ENCODE measurements around the gene UCHL5.

Gene UCHL5

GRCh38 chr1:193102662-193103061, 43.5 kb upstream of the UCHL5 start:
- no peak for TF ChIP-seq CTCF (IDR thresholded peaks at IDR 0.05; ENCODE audit: low read depth, low read length, missing control alignments)
- no peak overlapping the region for H3K4me3 ChIP-seq (ENCODE audit: low read depth, low read length)
- no peak for DNase-seq (ENCODE audit: low read depth)
- in situ Hi-C loops (cut with HindIII; ENCODE audit: low sequenced_read_pairs), result no loop called here

- no peak for TF ChIP-seq CTCF (IDR thresholded peaks at IDR 0.05; ENCODE audit: low read depth, low read length, missing control alignments)
- no peak for DNase-seq (ENCODE audit: low read depth)
- no peak overlapping the region for H3K4me3 ChIP-seq (ENCODE audit: low read depth, low read length)
- in situ Hi-C loops (cut with HindIII; ENCODE audit: low sequenced_read_pairs), result no loop called here
These were observed 35.0 kb upstream of the UCHL5 start for GRCh38 chr1:193094112-193094511.

- DNase-seq (ENCODE audit: low read depth), result no peak
- in situ Hi-C loops (cut with HindIII; ENCODE audit: low sequenced_read_pairs), result no loop called here
- no peak for TF ChIP-seq CTCF (IDR thresholded peaks at IDR 0.05; ENCODE audit: low read depth, low read length, missing control alignments)
- no peak overlapping the region for H3K4me3 ChIP-seq (ENCODE audit: low read depth, low read length)
These were observed 31.7 kb upstream of the UCHL5 start for GRCh38 chr1:193090865-193091264.

GRCh38 chr1:193087893-193088292, 28.7 kb upstream of the UCHL5 start:
- in situ Hi-C loops (cut with HindIII; ENCODE audit: low sequenced_read_pairs), result no loop called here

GRCh38 chr1:193086342-193086741, 27.2 kb upstream of the UCHL5 start:
- in situ Hi-C loops (cut with HindIII; ENCODE audit: low sequenced_read_pairs), result no loop called here

More at GRCh38 chr1:193087893-193088292, 28.7 kb upstream of the UCHL5 start:
- no peak overlapping the region for H3K4me3 ChIP-seq (ENCODE audit: low read depth, low read length)
- DNase-seq (ENCODE audit: low read depth), result no peak
- no peak for TF ChIP-seq CTCF (IDR thresholded peaks at IDR 0.05; ENCODE audit: low read depth, low read length, missing control alignments)

GRCh38 chr1:193085263-193085662, 26.1 kb upstream of the UCHL5 start:
- TF ChIP-seq CTCF (IDR thresholded peaks at IDR 0.05; ENCODE audit: low read depth, low read length, missing control alignments), result no peak
- in situ Hi-C loops (cut with HindIII; ENCODE audit: low sequenced_read_pairs), result no loop called here
- no peak for DNase-seq (ENCODE audit: low read depth)
- no peak overlapping the region for H3K4me3 ChIP-seq (ENCODE audit: low read depth, low read length)

More at GRCh38 chr1:193086342-193086741, 27.2 kb upstream of the UCHL5 start:
- no peak for TF ChIP-seq CTCF (IDR thresholded peaks at IDR 0.05; ENCODE audit: low read depth, low read length, missing control alignments)
- no peak overlapping the region for H3K4me3 ChIP-seq (ENCODE audit: low read depth, low read length)
- no peak for DNase-seq (ENCODE audit: low read depth)
